Activated naive CD8-positive, alpha-beta T cell treated with anti-CD3 and anti-CD28 coated beads for 36 hours (primary cell): Measurements from ENCODE around the gene PLEKHM2. TPM values are rescaled to one million over a fixed set of nuclear protein-coding genes. Genes with fewer than 3 reads are reported as not detected.
"Not testable (repeated sequence)": the region's sequence is repeated elsewhere in the genome, so short reads cannot be mapped to it uniquely, and the experiment has no call there.

ENCODE experiments used
- DNase-seq: peaks from one replicate; pipeline ENCODE4 v3.0.0; 2021
- H3K27ac Mint-ChIP-seq: one replicate; pipeline ENCODE4 v1.8.0; 2022; ENCODE audit warnings: mild to moderate bottlenecking, moderate library complexity, mixed read lengths
- H3K27me3 Mint-ChIP-seq: one replicate; pipeline ENCODE4 v1.8.0; 2022; ENCODE audit warnings: mild to moderate bottlenecking, mixed read lengths
- H3K36me3 Mint-ChIP-seq: one replicate; pipeline ENCODE4 v1.8.0; 2021; ENCODE audit warnings: mild to moderate bottlenecking, mixed read lengths
- H3K4me1 Mint-ChIP-seq: one replicate; pipeline ENCODE4 v1.8.0; 2021; ENCODE audit warnings: mixed read lengths
- H3K4me3 Mint-ChIP-seq: one replicate; pipeline ENCODE4 v1.8.0; 2022; ENCODE audit warnings: mild to moderate bottlenecking, moderate library complexity, mixed read lengths
- H3K9me3 Mint-ChIP-seq: one replicate; pipeline ENCODE4 v1.8.0; 2022; ENCODE audit warnings: mixed read lengths
- total RNA-seq, 2 experiments: library from RNA; stranded (reverse); gene quantifications; one replicate each; pipeline ENCODE4 v1.2.3, GENCODE V29; 2021

PLEKHM2 gene
- total RNA-seq, 2 experiments from 2014 or later = 45.4 to 50.6 TPM

DNA sequence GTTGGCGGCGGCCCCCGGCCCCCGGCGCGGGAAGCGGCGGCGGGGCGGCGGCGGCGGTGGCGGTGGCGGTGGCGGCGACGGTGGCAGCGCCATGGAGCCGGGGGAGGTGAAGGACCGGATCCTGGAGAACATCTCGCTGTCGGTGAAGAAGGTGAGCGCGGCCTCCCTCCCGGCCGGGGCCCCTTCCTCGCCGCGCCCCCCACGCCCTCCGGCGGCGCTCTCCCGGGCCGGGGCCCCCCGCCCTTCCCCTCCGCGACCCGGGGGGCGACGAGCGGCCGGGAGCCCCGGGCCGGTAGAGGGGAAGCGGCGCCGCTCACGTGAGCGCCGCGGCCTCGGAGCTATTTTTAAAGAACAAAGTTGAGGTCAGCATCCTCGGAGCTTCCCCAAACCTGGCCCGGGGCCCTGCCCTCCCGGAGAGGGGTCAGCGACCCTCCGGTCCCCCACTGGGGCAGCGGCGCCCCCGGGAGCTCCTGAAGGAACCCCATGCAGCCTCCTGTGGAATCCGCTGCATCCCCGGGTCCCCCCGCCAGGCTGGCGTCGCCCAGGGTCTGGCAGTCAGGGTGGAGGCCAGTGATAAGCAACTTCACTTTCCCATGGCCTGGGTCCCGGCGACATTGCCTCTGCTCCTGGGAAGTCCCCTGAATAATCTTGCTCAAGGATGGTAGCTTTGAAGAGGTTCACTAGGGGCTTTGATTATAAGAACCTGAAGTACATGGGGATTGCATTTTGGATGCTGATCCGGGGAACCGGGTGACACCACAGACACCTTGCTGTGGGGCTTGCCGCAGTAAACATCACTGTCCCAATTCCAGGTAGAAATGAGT, 560 bp downstream of the PLEKHM2 start:
- H3K4me3 Mint-ChIP-seq = peak overlapping the region; percentile 83
- peak; percentile 52 for DNase-seq
- H3K36me3 Mint-ChIP-seq = peaks cover 25% of the 10 kb centered on the region
- no peaks in the 10 kb centered on the region for H3K9me3 Mint-ChIP-seq
- no peaks in the 10 kb centered on the region for H3K27me3 Mint-ChIP-seq
- H3K27ac Mint-ChIP-seq = peak overlapping the region; percentile 87
- H3K4me1 Mint-ChIP-seq = peaks cover 27% of the 10 kb centered on the region

DNA sequence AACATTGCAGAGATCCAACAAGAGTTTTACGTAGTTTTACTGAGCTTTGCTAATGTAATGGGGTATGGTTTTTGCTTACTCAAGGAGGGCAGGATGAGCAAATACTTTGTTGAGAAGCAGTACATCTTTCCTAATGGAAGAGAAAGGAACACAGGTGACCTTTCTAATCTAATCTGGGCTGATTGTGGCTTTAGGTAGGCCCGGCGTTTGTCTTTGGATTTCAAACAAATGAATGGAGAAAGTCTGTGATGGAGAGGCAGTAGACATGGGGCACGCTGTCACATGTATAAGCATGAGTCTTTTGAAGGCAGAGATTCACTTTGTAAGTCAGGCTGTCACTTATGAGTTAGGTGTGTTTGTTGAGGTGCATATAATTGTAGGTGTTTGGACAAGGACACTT, 1.7 kb downstream of the PLEKHM2 start:
- H3K27me3 Mint-ChIP-seq = no peaks in the 10 kb centered on the region
- DNase-seq = no peak
- peaks cover 25% of the 10 kb centered on the region for H3K36me3 Mint-ChIP-seq
- H3K4me3 Mint-ChIP-seq = peak overlapping the region; percentile 83
- H3K27ac Mint-ChIP-seq = peak overlapping the region; percentile 18
- no peaks in the 10 kb centered on the region for H3K9me3 Mint-ChIP-seq
- peaks cover 27% of the 10 kb centered on the region for H3K4me1 Mint-ChIP-seq

DNA sequence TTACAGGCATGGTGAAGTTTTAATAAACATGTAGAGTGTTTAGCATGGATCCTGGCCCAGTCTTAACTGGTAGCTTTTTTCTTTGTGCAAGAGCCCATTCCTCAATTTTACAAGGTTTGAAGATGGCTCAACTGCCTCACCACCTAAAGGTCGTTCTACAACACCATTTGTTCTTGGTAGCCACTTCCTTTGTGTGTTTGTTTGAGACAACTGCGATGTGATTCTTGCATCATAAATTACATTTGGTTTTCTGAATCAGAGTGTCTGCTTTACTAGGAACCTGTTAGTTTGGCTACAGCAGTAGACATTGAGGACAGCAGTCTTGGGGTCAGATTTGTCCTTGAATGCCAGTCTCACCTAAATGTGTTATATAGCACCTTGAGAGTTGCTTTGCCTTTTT, 3.3 kb downstream of the PLEKHM2 start:
- no peak overlapping the region for H3K4me3 Mint-ChIP-seq

DNA sequence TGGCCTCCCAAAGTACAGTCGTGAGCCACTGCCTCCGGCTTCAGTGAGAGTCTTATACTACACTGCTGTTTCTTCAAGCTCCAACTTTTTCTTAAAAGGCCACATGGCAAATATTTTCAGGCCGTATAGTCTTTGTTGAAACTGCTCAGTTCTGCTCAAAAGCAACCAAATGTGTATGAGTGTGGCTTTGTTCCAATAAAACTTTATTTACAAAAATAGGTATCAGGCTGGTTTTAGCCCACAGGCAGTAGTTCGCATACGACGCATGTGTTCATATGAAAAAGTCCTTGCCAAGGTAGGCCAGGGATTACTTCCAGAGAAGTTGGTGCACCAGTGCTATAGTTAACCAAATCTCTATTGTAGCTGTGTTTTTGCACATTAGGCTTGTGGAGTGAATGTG, 6.2 kb downstream of the PLEKHM2 start:
- DNase-seq = no peak
- H3K4me1 Mint-ChIP-seq = peaks cover 42% of the 10 kb centered on the region
- H3K4me3 Mint-ChIP-seq = no peak overlapping the region

More for the DNA sequence above, 3.3 kb downstream of the PLEKHM2 start:
- peaks cover 25% of the 10 kb centered on the region for H3K36me3 Mint-ChIP-seq
- H3K27ac Mint-ChIP-seq = peak overlapping the region; percentile 29
- H3K27me3 Mint-ChIP-seq = no peaks in the 10 kb centered on the region
- no peaks in the 10 kb centered on the region for H3K9me3 Mint-ChIP-seq
- H3K4me1 Mint-ChIP-seq = peaks cover 30% of the 10 kb centered on the region
- no peak for DNase-seq

DNA sequence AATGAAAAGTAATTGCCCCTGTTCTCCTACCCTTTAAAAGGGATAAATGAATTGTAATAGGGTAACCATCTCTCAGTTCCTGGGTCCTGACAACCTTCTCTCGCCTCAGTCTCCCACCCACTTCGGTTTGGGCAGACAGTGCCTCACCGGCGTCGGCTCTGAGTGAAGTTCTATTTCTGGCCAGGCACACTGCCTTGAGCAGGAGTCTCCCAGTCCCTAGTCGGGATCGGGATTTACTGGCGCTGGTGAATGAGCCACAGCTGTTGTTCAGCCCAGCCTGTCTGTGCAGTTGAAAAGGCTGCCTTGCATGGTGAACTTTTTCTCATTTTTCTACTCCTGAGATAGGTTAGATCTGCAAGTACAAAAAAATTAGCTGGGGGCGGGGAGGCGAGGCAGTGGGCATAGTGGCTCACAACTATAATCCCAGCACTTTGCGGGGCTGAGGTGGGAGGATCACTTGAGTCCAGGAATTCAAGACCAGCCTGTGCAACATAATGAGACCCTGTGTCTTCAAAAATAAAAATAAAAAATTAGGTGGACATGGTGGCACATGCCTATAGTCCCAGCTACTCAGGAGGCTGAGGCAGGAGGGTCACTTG, 7.4 kb downstream of the PLEKHM2 start:
- Mint-ChIP-seq H3K9me3 (no peaks in the 10 kb centered on the region), H3K36me3 (peaks cover 28% of the 10 kb centered on the region), H3K27me3 (no peaks in the 10 kb centered on the region), H3K27ac (no peak overlapping the region), H3K4me1 (peaks cover 39% of the 10 kb centered on the region), H3K4me3 (no peak overlapping the region)
- no peak for DNase-seq

More for the DNA sequence above, 6.2 kb downstream of the PLEKHM2 start:
- H3K27me3 Mint-ChIP-seq = no peaks in the 10 kb centered on the region
- H3K9me3 Mint-ChIP-seq = no peaks in the 10 kb centered on the region
- no peak overlapping the region for H3K27ac Mint-ChIP-seq
- H3K36me3 Mint-ChIP-seq = peaks cover 33% of the 10 kb centered on the region

DNA sequence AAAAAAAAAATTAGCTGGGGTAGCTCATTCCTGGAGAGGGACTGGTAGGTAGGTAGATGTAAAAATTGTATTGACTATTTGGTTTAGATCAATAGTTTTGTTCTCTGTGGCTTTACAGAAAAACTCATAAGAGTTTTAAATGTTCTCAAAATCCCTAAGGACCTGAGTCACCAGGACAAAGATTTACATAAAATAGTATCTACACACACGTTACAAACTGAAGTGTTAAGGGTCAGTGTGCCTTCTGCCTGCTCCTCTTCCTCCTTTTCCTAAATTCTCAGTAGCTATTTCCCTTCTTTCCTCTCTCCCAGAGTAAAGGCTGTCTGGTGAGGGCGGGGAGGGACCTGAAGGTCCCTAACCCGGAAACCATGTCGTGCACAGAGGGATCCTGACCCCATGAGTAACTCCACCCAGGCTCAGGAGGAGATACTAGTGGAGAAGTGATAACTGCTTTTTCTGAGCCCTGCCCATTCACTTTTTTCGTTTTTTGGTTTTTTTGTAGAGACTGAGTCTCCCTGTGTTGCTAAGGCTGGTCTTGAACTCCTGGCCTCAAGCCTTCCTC, 8.1 kb downstream of the PLEKHM2 start:
- DNase-seq = no peak
- H3K36me3 Mint-ChIP-seq = peaks cover 24% of the 10 kb centered on the region
- H3K27ac Mint-ChIP-seq = peak overlapping the region; percentile 14
- H3K27me3 Mint-ChIP-seq = no peaks in the 10 kb centered on the region
- H3K4me3 Mint-ChIP-seq = no peak overlapping the region
- no peaks in the 10 kb centered on the region for H3K9me3 Mint-ChIP-seq
- peaks cover 41% of the 10 kb centered on the region for H3K4me1 Mint-ChIP-seq

DNA sequence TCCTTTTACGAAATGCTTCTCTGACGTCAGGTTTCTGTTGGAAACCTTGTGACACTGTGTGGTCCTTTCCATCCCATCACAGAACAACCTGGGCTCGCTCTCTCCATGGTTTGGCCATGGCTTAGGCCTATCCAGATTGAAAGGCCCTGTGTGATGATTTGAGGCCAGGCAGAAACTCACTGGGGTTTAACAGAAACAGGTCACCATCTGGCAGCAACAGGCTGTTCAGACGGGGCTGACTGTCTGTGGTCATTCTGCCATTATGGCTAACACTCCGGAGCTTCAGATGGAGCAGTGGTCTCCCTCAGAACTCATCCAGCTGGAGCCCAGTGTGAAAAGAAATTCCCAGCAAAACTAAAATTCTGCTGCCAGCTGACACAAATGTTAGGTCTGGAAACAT, 9.3 kb downstream of the PLEKHM2 start:
- H3K27me3 Mint-ChIP-seq = no peaks in the 10 kb centered on the region
- H3K27ac Mint-ChIP-seq = peak overlapping the region; percentile 20

DNA sequence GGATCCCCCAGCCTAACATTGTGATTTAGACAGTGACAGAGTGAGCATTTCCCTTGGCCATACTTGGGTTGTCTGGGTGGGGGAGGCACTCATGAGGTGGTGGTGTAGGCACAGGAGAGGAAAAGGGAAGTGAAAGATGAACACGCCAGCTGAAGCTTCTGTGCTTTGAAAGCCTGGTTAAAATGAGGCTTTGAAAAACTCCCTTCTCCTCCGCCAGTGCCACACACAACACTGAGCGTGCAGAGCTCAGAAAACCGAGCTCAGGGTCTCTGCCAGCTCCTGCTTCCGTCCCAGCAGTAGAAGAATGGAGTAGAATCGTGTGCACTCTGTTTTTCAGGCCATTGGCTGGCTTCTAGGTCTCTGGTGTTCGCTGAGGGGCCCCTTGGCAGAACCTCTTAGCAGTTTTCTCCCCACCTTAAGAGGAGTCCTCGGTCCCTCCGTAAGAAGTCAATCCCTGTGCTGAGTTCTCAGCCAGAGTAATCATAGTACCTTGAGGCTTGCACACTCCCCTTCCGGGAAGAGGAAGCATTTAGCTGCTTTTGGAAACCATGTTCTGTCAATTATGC, 12.9 kb downstream of the PLEKHM2 start:
- Mint-ChIP-seq H3K27ac (peak overlapping the region; percentile 98), H3K36me3 (peaks cover 17% of the 10 kb centered on the region), H3K4me3 (peak overlapping the region; percentile 76), H3K9me3 (no peaks in the 10 kb centered on the region), H3K27me3 (no peaks in the 10 kb centered on the region), H3K4me1 (peaks cover 32% of the 10 kb centered on the region)
- peak; percentile 53 for DNase-seq

More for the DNA sequence above, 9.3 kb downstream of the PLEKHM2 start:
- H3K36me3 Mint-ChIP-seq = peaks cover 13% of the 10 kb centered on the region
- H3K4me1 Mint-ChIP-seq = peaks cover 40% of the 10 kb centered on the region
- H3K4me3 Mint-ChIP-seq = no peak overlapping the region
- no peaks in the 10 kb centered on the region for H3K9me3 Mint-ChIP-seq
- DNase-seq = no peak

DNA sequence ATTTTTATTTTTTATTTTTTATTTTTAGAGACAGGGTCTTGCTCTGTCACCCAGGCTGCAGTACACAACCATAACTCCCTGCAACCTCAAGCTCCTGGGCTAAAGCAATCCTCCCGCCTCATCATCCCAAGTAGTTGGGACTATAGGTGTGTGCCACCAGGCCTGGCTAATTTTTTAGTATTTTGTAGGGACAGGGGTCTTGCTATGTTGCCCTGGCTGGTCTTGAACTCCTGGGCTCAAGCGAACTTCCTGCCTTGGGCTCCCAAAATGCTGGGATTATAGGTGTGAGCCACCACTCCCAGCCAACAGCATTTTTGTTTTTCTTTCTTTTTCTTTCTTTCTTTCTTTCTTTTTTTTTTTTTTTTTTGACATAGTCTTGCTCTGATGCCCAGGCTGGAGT, 14.1 kb downstream of the PLEKHM2 start:
- H3K36me3 Mint-ChIP-seq = peaks cover 17% of the 10 kb centered on the region
- H3K27me3 Mint-ChIP-seq = no peaks in the 10 kb centered on the region
- H3K9me3 Mint-ChIP-seq = no peaks in the 10 kb centered on the region
- no peak for DNase-seq
- H3K27ac Mint-ChIP-seq = peak overlapping the region; percentile 62
- no peak overlapping the region for H3K4me3 Mint-ChIP-seq
- peaks cover 32% of the 10 kb centered on the region for H3K4me1 Mint-ChIP-seq

DNA sequence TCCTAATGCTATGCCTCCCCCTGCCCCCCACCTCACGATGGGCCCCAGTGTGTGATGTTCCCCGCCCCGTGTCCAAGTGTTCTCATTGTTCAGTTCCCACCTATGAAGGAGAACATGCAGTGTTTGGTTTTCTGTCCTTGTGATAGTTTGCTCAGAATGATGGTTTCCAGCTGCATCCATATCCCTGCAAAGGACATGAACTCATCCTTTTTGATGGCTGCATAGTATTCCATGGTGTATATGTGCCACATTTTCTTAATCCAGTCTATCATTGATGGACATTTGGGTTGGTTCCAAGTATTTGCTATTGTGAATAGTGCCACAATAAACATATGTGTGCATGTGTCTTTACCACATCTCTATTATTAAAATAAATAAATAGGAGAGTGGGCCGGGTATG, 15.2 kb downstream of the PLEKHM2 start:
- H3K4me3 Mint-ChIP-seq = not testable (repeated sequence)
- Mint-ChIP-seq H3K4me1 (peaks cover 30% of the 10 kb centered on the region), H3K36me3 (peaks cover 17% of the 10 kb centered on the region)

DNA sequence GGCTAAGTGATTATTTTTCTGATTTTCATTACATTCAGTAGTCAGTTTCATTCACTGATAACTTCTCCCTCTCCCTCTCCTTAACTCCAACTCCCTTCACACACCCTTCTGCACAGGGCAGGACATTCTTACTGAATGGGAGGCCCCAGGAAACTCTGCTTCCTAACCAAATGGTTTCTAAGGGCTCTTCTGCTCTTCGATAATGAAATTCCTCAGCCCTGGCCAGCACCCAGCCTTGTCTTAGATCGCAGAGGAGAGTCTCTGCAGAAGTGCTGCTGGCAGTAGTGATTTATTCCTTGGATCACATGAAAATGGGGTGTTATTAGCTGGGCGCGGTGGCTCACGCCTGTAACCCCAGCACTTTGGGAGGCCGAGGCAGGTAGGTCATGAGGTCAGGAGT, 16.4 kb downstream of the PLEKHM2 start:
- peaks cover 11% of the 10 kb centered on the region for H3K36me3 Mint-ChIP-seq
- no peak overlapping the region for H3K27ac Mint-ChIP-seq
- DNase-seq = no peak

More for the DNA sequence above, 15.2 kb downstream of the PLEKHM2 start:
- not testable (repeated sequence) for H3K27me3 Mint-ChIP-seq, DNase-seq, H3K9me3 Mint-ChIP-seq, H3K27ac Mint-ChIP-seq

DNA sequence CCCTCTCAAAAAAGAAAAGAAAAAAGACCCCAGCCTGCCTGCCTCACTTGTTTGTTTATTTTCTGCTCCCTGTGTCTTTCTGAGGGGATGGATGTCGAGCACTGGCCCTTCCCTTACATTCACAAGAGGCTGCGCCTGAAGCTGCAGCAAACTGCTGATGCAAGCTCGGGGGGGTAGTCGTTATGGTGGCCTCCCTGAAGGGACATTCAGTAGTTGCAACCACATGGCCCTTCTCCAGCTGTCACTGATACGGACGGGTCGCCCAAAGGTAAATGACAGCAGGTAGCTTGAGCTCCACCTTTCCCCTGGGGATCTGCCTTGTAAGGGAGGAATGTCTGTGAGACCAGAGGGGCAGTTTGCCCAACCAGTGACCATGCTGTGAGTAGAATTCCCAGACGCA, 17.7 kb downstream of the PLEKHM2 start:
- no peaks in the 10 kb centered on the region for H3K27me3 Mint-ChIP-seq
- no peak overlapping the region for H3K27ac Mint-ChIP-seq
- no peak for DNase-seq
- no peaks in the 10 kb centered on the region for H3K9me3 Mint-ChIP-seq
- peaks cover 23% of the 10 kb centered on the region for H3K4me1 Mint-ChIP-seq
- H3K4me3 Mint-ChIP-seq = no peak overlapping the region
- peaks cover 16% of the 10 kb centered on the region for H3K36me3 Mint-ChIP-seq

More for the DNA sequence above, 16.4 kb downstream of the PLEKHM2 start:
- Mint-ChIP-seq H3K4me1 (peaks cover 27% of the 10 kb centered on the region), H3K27me3 (no peaks in the 10 kb centered on the region), H3K4me3 (no peak overlapping the region), H3K9me3 (no peaks in the 10 kb centered on the region)

DNA sequence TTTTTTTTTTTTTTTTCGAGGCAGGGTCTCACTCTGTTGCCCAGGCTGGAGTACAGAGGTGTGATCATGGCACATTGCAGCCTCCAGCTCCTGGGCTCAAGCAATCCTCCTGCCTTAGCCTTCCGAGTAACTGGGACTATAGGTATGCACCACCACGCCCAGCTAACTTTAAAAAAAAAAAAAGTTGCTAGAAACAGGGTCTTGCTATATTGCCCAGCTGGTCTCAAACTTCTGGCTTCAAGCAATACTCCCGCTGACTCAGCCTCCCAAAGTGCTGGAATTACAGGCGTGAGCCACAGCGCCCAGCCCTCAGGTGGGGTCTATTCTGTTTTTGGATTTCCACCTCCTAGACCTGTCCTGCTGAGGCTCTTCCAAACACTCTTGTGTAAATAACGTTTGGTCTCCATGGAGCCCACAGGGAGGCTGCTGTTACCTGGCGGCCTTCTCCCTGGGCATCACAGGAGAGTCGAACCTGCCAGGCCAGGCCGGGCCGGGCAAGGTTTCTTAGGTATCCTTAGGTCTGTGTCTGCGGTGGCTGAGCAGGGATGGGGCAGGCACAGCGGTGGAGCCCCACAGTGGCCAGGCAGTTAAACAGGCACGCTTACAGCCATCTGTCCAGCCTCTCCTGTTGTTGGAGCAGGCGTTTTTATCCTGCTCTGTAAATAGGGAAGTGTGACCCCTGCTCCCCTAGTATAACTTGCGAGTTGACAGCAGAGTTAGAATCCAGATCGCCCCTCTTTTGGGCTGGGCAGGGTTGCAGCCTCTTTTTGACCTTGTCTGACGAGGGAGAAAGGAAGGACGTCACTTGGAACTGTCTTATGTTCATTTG, 18.8 kb downstream of the PLEKHM2 start:
- H3K36me3 Mint-ChIP-seq = peaks cover 16% of the 10 kb centered on the region
- no peak overlapping the region for H3K27ac Mint-ChIP-seq
- H3K9me3 Mint-ChIP-seq = no peaks in the 10 kb centered on the region
- no peak for DNase-seq
- no peaks in the 10 kb centered on the region for H3K27me3 Mint-ChIP-seq
- no peak overlapping the region for H3K4me3 Mint-ChIP-seq
- H3K4me1 Mint-ChIP-seq = peaks cover 15% of the 10 kb centered on the region

DNA sequence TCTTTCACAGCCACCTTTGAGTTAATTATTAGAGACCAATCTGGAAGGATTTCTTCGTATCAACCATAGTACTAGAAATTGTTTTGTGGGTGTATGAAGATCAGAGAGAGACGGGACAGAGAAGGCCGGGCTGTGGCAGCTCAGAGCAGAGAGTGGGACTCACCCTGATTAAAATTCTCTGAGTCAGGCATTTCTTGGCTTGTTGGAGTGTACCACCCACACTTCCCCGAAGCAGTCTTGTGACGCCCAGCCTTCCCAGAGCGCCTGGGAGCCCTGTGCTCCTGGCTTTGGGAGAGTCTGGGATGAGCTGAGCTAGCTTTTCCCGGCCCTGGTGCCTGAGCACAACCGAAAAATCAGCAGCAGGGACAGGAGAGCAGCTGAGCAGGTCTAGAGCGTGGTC, 19.4 kb downstream of the PLEKHM2 start:
- Mint-ChIP-seq H3K27ac (no peak overlapping the region), H3K4me3 (no peak overlapping the region), H3K4me1 (peaks cover 15% of the 10 kb centered on the region), H3K36me3 (peaks cover 16% of the 10 kb centered on the region), H3K9me3 (no peaks in the 10 kb centered on the region), H3K27me3 (no peaks in the 10 kb centered on the region)
- no peak for DNase-seq
